ENCODE measurements around the gene CHRDL1. TPM values are rescaled to one million over a fixed set of nuclear protein-coding genes. Genes with fewer than 3 reads are reported as not detected.

The CHRDL1 gene
- total and polyA plus RNA-seq, 2 donors (not counting 1 experiment from before 2014, with no cell fraction given): 4.5 to 10.1 TPM

DNA sequence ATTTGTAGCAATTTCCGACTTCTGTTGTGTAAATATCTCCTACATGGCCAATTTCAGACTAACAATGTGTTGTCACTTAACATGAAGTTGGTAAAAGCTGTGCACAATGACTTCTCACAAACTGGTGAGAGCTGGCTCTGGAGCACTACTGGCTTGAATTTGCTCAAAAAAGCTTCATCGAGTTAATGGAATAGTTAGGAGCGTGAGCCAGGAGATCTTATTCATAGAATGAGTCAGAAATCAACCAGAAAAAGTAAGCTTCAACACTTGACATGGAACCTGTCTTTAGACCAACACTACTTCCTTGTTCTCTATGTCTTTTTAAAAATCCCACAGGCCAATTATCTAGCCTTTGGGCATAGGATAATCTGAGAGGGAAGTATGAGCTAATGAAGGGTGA lies 7.9 kb upstream of the CHRDL1 start:
- Histone ChIP-seq H3K27me3 (ENCODE audit: control insufficient read depth, insufficient read depth, low read length) (no peaks in the 10 kb centered on the region), H4K20me1 (ENCODE audit: control insufficient read depth, extremely low read depth, insufficient read depth, low read length) (no peaks in the 10 kb centered on the region), H3K4me1 (ENCODE audit: control insufficient read depth, extremely low read depth, insufficient read depth, low read length) (no peaks in the 10 kb centered on the region), H3K9me3 (ENCODE audit: control insufficient read depth, insufficient read depth, low read depth, low read length) (no peaks in the 10 kb centered on the region), H3K4me3 (replicated peaks in 1 of 4; ENCODE audit: control extremely low read depth in 1 of 4, insufficient read depth in 1 of 4, low read depth in 3 of 4, low read length in 4 of 4) (no peak overlapping the region), H3K9ac (ENCODE audit: insufficient read depth, low read length) (no peak overlapping the region), H2AFZ (ENCODE audit: low read length) (no peak overlapping the region), H3K27ac (ENCODE audit: insufficient read depth, low read length) (no peak overlapping the region), H3K79me2 (ENCODE audit: control insufficient read depth, insufficient read depth, low read length) (no peaks in the 10 kb centered on the region), H3K4me2 (ENCODE audit: extremely low read depth, insufficient read depth, low read length) (no peak overlapping the region), H3K36me3 (ENCODE audit: control insufficient read depth, insufficient read depth, low read length) (no peaks in the 10 kb centered on the region)
- TF ChIP-seq, protein P1, sequence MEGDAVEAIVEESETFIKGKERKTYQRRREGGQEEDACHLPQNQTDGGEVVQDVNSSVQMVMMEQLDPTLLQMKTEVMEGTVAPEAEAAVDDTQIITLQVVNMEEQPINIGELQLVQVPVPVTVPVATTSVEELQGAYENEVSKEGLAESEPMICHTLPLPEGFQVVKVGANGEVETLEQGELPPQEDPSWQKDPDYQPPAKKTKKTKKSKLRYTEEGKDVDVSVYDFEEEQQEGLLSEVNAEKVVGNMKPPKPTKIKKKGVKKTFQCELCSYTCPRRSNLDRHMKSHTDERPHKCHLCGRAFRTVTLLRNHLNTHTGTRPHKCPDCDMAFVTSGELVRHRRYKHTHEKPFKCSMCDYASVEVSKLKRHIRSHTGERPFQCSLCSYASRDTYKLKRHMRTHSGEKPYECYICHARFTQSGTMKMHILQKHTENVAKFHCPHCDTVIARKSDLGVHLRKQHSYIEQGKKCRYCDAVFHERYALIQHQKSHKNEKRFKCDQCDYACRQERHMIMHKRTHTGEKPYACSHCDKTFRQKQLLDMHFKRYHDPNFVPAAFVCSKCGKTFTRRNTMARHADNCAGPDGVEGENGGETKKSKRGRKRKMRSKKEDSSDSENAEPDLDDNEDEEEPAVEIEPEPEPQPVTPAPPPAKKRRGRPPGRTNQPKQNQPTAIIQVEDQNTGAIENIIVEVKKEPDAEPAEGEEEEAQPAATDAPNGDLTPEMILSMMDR (conservative IDR thresholded peaks at IDR 0.05 in 1 of 2, IDR thresholded peaks at IDR 0.05 in 1 of 2; ENCODE audit: low read depth in 1 of 2, low read length in 2 of 2): no peak
- no peak for TF ChIP-seq EZH2 (IDR thresholded peaks at IDR 0.05; ENCODE audit: low read length, missing control alignments)
- DNase-seq (ENCODE audit: low read depth in 2 of 2): peak in 1 of 2 donors; percentile 45

DNA sequence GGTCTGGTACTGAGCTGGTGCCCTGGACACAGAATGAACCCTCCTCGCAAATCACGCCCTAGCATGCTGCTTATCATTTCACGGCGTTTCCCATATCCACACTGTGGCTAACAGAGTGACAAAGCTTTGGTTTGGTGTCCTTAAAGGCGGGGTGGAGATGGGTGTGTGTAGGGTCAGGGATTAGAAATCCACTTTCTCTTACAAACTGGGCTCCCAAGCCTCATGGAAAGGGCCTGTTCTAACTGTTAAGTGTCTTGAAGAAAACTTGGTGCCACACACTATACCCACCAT lies 735 bp upstream of the CHRDL1 start:
- Histone ChIP-seq H3K36me3 (ENCODE audit: control insufficient read depth, insufficient read depth, low read length) (no peaks in the 10 kb centered on the region), H3K4me2 (ENCODE audit: extremely low read depth, insufficient read depth, low read length) (peak overlapping the region; percentile 71), H3K4me3 (replicated peaks in 1 of 4; ENCODE audit: control extremely low read depth in 1 of 4, insufficient read depth in 1 of 4, low read depth in 3 of 4, low read length in 4 of 4) (peak overlapping the region in 2 of 4 experiments; percentile 14 to 48), H3K9ac (ENCODE audit: insufficient read depth, low read length) (no peak overlapping the region), H3K27me3 (ENCODE audit: control insufficient read depth, insufficient read depth, low read length) (no peaks in the 10 kb centered on the region), H4K20me1 (ENCODE audit: control insufficient read depth, extremely low read depth, insufficient read depth, low read length) (no peaks in the 10 kb centered on the region), H3K79me2 (ENCODE audit: control insufficient read depth, insufficient read depth, low read length) (no peaks in the 10 kb centered on the region), H2AFZ (ENCODE audit: low read length) (no peak overlapping the region), H3K9me3 (ENCODE audit: control insufficient read depth, insufficient read depth, low read depth, low read length) (no peaks in the 10 kb centered on the region), H3K4me1 (ENCODE audit: control insufficient read depth, extremely low read depth, insufficient read depth, low read length) (no peaks in the 10 kb centered on the region), H3K27ac (ENCODE audit: insufficient read depth, low read length) (no peak overlapping the region)
- no peak for DNase-seq (ENCODE audit: low read depth in 2 of 2)
- TF ChIP-seq EZH2 (IDR thresholded peaks at IDR 0.05; ENCODE audit: low read length, missing control alignments): no peak
- TF ChIP-seq, protein P1 (conservative IDR thresholded peaks at IDR 0.05 in 1 of 2, IDR thresholded peaks at IDR 0.05 in 1 of 2; ENCODE audit: low read depth in 1 of 2, low read length in 2 of 2): no peak

DNA sequence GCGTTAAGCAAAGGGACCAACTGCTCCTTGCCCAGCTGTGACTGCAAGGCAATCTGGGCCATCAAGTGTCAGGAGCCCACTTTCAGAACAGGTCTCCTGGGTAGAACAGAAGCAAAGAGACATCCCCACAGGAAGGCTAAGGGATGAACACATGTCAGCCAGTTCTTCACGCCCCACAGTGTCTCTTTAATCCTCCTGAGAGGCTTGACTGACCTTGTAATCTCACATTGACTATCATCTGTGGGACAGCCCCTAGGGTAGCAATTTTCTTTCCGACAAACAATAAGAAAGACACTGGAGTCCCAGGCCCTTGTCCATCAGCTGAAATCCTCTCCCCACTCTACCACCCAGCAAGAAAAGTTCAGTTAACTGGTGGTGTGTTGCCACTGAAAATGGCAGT lies 1.0 kb downstream of the CHRDL1 start:
- no peak overlapping the region for H3K9ac ChIP-seq (ENCODE audit: insufficient read depth, low read length)
- H3K9me3 ChIP-seq (ENCODE audit: control insufficient read depth, insufficient read depth, low read depth, low read length): no peaks in the 10 kb centered on the region
- H3K79me2 ChIP-seq (ENCODE audit: control insufficient read depth, insufficient read depth, low read length): no peaks in the 10 kb centered on the region
- TF ChIP-seq EZH2 (IDR thresholded peaks at IDR 0.05; ENCODE audit: low read length, missing control alignments): no peak
- TF ChIP-seq, protein P1 (conservative IDR thresholded peaks at IDR 0.05 in 1 of 2, IDR thresholded peaks at IDR 0.05 in 1 of 2; ENCODE audit: low read depth in 1 of 2, low read length in 2 of 2): no peak
- no peaks in the 10 kb centered on the region for H3K36me3 ChIP-seq (ENCODE audit: control insufficient read depth, insufficient read depth, low read length)
- no peak overlapping the region for H3K4me2 ChIP-seq (ENCODE audit: extremely low read depth, insufficient read depth, low read length)
- no peaks in the 10 kb centered on the region for H3K27me3 ChIP-seq (ENCODE audit: control insufficient read depth, insufficient read depth, low read length)
- no peak overlapping the region for H3K4me3 ChIP-seq (replicated peaks in 1 of 4; ENCODE audit: control extremely low read depth in 1 of 4, insufficient read depth in 1 of 4, low read depth in 3 of 4, low read length in 4 of 4)
- no peaks in the 10 kb centered on the region for H4K20me1 ChIP-seq (ENCODE audit: control insufficient read depth, extremely low read depth, insufficient read depth, low read length)
- DNase-seq (ENCODE audit: low read depth in 2 of 2): no peak
- H2AFZ ChIP-seq (ENCODE audit: low read length): no peak overlapping the region
- H3K4me1 ChIP-seq (ENCODE audit: control insufficient read depth, extremely low read depth, insufficient read depth, low read length): no peaks in the 10 kb centered on the region
- H3K27ac ChIP-seq (ENCODE audit: insufficient read depth, low read length): no peak overlapping the region
